Activated CD8-positive, alpha-beta memory T cell treated with anti-CD3 and anti-CD28 coated beads for 24 hours (primary cell): ENCODE data around the gene NREP.

Source experiments
- DNase-seq: peaks from one replicate; pipeline ENCODE4 v3.0.0-alpha.2; 2020

The NREP gene

GRCh38 chr5:111764019-111764418, 7.0 kb upstream of the NREP start:
- DNase-seq: no peak

DNA sequence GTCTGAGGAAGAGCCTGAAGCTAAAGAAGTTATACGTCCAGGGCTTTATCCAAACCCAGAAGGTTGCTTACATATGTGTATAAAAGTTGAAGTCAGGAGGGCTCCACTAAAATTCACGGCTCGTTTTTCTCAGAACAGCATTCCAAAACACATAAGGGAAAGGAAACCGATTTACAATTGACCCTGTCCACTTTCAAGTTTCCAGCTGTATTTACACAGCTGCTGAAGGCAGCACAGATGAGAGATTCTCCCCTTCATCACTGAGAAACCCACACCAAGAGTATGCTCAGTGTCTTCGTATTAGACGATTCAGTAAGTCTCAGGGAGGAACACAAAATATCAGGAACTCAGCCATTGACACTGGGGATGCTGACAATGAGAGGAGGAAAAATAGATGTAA, 5.9 kb upstream of the NREP start:
- DNase-seq: no peak

GRCh38 chr5:111758284-111758628, 1.3 kb upstream of the NREP start:
- no peak for DNase-seq

DNA sequence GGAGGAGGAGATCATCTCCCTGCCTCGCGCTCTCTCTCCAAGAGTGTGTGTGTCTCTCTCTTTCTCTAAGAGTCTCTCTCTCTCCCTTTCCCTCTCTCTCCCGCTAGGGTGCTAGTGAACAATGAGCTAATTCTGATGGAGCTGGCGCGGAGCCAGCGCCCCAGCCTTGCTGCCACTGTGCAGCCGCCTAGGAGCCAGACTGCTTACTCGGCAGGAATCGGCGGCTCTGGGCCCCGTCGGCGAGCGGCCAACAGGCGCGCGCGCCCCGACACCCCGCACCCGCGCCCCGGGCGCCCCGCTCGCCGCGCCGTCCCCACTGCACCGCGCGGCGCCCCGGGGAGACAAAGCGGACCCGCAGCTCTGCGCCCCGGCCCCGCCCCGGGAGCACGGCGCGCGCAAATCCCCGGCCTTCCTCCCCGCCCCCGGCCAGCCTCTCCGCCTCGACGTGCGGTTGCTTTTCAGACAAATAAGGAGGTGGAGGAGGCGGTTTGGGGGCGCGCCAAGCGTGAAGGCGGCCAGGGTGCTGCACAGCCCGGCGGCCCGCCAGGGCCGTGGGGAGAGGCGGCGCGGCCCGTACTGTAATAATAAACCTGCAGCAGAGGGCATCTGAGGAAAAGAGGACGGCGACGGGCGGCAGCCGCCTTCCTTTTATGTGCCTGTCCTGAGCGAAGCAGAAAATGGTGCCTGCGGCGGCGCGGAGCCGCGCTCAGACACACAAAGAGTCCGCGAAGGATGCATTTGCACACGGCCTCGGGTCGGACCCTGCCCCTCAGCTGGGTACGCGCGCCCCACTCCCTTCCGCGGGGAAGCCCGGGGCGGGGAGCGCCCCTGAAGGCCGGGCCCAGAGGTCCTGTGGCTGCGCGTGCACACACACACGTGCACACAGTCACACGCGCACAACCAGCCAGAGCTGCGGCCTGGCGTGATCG, 625 bp upstream of the NREP start:
- peak; percentile 91 for DNase-seq

GRCh38 chr5:111755942-111756381, 1.0 kb downstream of the NREP start:
- DNase-seq: no peak

- no peak for DNase-seq
Measured at GRCh38 chr5:111755345-111755941, 1.6 kb downstream of the NREP start.

GRCh38 chr5:111753884-111754589, 3.0 kb downstream of the NREP start:
- no peak for DNase-seq

GRCh38 chr5:111752426-111752965, 4.5 kb downstream of the NREP start:
- DNase-seq: no peak

- no peak for DNase-seq
Measured at GRCh38 chr5:111749303-111750026, 7.5 kb downstream of the NREP start.

DNA sequence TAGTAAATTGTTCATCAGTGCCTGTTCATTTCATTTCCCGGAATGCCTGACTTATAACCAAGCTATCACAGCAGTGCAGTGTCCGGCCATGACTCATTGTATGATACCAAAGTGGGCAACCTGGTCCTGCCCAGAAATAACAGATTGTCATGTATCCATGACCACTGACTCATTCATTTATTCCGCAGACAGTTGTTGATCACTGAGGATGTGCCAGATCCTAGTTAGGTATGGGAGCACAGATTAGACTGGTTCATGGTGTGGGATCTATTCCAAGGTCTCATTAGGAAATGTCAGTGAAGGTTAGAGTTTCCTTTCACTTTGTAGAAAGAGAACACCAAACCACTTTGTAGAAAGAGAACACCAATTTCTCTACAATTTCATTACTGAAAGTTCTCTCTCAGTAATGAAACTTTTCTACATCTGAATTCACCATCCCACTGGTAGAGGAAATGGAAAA, 8.7 kb downstream of the NREP start:
- DNase-seq: no peak

DNA sequence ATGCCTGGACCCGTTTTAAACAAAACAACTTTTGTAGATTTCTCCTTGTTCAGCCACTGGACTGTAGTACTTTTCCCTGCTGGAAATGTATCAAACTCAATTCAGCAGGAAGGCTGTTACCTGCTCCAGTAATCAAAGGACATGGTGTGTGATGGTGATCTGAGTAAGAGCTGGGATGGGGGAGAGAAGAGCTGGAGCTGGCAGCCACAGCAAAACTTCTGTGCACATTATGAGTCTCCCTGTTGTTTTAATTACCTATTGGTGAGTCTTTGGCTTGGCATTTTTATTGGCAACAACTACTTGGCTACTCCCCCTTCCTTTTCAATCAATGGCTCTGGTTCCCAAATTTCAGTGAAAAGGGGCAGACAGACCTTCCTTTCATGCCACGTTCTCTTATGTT, 9.7 kb downstream of the NREP start:
- DNase-seq: no peak

DNA sequence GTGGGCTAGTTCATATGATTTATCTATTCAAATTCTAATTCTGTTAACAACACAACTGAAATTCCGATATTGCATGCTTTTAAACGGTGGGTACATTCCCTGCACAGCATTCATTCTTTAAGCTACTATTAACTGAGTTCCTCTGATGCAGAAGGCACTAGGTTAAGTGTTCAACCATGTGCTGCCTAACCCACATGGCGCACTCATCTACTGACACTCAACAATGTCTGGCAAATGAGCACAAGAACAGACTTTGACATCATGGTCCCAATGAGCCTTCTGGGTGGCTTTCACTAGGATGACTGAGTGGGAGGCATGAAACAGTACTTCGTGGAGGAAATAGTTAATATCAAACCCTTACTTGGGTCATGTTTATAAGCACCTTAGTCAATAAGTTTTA, 10.2 kb downstream of the NREP start:
- DNase-seq: no peak

DNA sequence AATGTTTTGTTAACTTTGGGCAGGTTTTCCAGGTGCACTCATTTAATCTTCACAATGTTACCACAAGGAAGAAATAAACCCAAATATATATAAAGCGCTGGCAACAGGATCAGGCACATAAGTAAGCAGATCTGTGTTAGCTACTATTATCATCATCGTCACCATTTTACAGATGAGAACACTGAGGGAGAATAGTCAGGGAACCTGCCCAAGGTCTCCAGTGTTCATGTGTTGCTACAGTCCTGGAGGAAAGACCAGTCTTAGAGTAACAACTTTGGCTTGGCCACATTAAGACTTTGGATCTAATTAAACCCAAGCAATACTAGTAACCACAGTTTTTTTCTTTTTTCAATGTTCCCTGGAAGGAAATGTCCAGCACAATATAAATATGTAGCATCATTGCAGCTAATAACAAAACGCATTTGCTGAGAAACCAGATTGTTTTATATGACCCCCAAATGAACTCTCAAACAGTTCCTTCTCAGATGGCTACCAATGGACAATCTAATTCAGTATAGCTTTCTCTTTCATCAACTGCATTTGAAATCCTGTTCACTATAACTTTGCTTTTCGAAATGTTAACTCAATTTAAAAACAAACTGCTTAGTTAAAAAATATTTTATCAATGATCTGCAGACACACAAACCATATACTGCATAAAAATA, 11.8 kb downstream of the NREP start:
- DNase-seq: no peak

GRCh38 chr5:111744455-111744854, 12.5 kb downstream of the NREP start:
- DNase-seq: no peak

- no peak for DNase-seq
Measured at GRCh38 chr5:111743988-111744387, 13.0 kb downstream of the NREP start.

DNA sequence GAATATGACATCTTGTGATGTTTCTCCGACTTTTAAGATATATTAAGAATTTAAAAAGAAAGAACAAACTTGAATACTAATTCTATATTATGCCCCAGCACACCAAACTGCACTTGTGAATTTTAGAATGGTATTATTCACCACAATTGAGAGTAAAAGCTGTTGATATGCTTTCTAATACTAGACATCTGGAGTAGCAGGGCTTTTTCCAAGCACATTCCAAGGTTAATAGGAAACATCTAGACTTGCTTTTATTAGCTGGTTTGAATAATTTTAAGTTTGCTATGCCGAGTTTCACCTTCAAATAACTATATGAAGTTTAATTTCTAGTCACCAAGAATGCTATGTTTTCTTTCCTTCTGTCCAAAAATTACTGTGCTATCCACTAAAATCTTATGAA, 13.5 kb downstream of the NREP start:
- no peak for DNase-seq

DNA sequence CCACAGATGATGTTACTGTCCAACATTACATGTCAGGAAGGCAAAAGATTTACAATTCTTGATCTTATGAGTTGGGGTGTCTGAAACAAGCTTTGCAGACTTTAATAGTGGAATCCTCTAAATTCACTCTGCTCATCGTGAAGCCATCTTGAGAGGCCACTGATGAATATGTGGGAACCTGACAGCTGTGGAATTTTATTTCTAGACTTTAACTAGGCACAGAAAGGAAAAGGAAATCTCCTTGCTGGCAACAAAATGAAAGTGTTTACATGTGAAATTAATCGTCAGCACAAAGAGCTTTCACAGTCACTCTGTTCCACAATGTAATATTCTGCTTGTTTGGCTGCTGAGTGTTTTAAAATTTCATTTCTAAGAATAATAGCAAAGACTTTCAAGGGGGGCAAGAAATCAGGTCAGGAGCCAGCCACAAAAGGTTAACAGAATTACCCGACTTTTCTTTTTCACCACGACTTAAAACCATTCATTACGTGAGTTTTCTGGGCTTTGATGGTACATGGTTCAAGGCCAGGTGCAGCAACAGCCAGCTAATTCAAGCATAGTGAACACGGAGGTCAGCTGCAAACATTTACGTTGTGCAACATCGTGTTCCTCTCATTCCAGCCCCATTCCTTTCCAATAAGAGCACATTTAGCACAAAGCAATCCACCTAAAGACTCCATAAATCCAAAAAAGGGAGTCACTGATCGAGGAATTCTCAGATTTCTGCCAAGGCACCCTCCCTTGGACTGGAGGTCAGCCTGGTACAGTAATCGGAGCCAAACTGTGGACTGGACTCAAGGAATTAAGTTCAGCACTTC, 14.6 kb downstream of the NREP start:
- DNase-seq: no peak

DNA sequence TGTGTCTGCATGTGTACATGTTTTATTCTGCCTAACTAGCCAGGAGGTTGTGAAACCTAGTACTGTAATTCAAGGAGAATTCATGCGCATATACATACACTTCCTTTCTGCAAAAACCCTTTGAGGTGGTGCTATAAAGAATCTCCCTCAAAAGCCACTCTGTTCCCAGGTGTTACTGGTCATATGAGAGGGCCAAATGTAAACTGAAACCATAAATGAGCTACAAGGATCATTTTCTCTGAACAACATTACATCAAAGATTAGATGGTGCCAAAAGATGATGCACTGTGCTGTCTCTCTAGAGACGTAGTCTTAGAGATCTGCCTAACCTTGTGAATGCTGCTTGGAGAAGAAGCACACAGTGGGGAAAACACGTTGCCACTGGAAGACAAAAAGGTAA, 15.7 kb downstream of the NREP start:
- no peak for DNase-seq

- no peak for DNase-seq
Measured at GRCh38 chr5:111739416-111739815, 17.6 kb downstream of the NREP start.

DNA sequence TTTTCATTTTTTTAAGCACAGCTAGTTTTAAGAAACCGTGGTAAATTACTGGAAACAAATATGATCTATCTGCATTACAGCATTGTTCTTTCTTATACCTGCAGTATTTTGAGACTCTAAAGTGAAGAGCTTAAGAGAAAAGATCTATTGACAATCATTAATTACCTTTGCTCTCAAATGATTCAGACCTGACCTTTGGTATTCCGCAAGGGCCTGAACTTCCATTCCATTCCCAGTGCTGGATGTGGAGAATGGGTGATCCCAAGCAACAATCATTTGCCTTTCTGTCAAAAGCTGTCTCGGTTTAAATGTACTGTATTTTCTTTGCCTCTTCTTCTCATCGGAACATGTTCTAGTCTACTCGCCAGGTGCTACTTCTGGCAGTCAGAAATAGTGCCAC, 18.9 kb downstream of the NREP start:
- no peak for DNase-seq

- DNase-seq: no peak
Measured at GRCh38 chr5:111737716-111738115, 19.3 kb downstream of the NREP start.
